Sigmoid colon (tissue), 4 donors: Measurements from ENCODE around the gene PTPN14.

Experiments
- CTCF ChIP-seq, 4 experiments: fragments of 450-650 bp in 3 of 4; fragments of 200-600 bp in 1 of 4; IDR thresholded peaks; one replicate each; pipeline ENCODE4 v1.5.1; 2016 to 2019; ENCODE audit warnings: antibody characterized with exemption in 4 of 4, mild to moderate bottlenecking in 3 of 4, moderate library complexity in 2 of 4
- EP300 ChIP-seq, 4 donors: sonication (generic); formaldehyde crosslinking; IDR thresholded peaks; one replicate each; pipeline ENCODE4 v1.6.1; 2017; ENCODE audit warnings: antibody characterized with exemption in 4 of 4
- POLR2A ChIP-seq, 2 donors: fragments of 450-650 bp; IDR thresholded peaks; one replicate each; pipeline ENCODE4 v1.6.1; 2016; ENCODE audit warnings: antibody characterized with exemption in 2 of 2, mild to moderate bottlenecking in 2 of 2, moderate library complexity in 2 of 2

DNA sequence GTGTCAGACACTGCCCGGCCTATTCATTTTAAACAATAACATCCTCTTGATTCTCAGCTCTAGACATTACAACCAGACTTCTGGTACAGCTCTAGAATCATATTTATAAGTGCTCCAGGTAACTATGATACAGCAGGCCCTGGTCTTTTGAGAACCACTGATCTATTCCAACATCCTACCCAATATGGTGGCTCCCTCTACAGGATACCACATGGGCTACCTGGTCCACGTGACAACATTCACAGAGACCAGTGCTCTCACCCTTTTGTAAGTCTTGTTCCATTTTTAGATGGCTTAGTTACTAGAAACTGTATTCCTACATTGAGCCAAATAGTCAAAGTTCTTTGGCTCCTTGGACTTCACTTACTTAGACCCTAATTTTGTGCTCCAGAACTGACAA, 102.9 kb downstream of the PTPN14 start:
- TF ChIP-seq CTCF (IDR thresholded peaks at IDR 0.05) (no peak), POLR2A (IDR thresholded peaks at IDR 0.05) (no peak), EP300 (IDR thresholded peaks at IDR 0.05) (no peak)
